PC-9 (cell line): ENCODE results near the gene FARS2.

Source experiments
- EZH2 ChIP-seq: fragments of 200-600 bp; sonication (generic); IDR thresholded peaks from 2 replicates; pipeline ENCODE4 v1.8.0; 2017; ENCODE audit warnings: antibody characterized with exemption, low read depth
- TF ChIP-seq, protein P1 (sequence below): fragments of 200-600 bp; sonication (generic); conservative IDR thresholded peaks from 2 replicates; pipeline ENCODE4 v1.6.1; 2017; ENCODE audit warnings: mixed run types, antibody characterized with exemption, mild to moderate bottlenecking, moderate library complexity

GRCh38 chr6:5738211-5738610, 476.9 kb downstream of the FARS2 start:
- TF ChIP-seq, protein P1, sequence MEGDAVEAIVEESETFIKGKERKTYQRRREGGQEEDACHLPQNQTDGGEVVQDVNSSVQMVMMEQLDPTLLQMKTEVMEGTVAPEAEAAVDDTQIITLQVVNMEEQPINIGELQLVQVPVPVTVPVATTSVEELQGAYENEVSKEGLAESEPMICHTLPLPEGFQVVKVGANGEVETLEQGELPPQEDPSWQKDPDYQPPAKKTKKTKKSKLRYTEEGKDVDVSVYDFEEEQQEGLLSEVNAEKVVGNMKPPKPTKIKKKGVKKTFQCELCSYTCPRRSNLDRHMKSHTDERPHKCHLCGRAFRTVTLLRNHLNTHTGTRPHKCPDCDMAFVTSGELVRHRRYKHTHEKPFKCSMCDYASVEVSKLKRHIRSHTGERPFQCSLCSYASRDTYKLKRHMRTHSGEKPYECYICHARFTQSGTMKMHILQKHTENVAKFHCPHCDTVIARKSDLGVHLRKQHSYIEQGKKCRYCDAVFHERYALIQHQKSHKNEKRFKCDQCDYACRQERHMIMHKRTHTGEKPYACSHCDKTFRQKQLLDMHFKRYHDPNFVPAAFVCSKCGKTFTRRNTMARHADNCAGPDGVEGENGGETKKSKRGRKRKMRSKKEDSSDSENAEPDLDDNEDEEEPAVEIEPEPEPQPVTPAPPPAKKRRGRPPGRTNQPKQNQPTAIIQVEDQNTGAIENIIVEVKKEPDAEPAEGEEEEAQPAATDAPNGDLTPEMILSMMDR = no peak
- no peak for TF ChIP-seq EZH2
